D341Med (cell line): ENCODE results near the gene SUN2.

ENCODE experiments used
- DNase-seq: peaks from one replicate; pipeline ENCODE4 v3.0.0; 2012; ENCODE audit warnings: low spot score

SUN2 gene

GRCh38 chr22:38777087-38777671 lies 21.4 kb upstream of the SUN2 start:
- DNase-seq, result no peak

GRCh38 chr22:38776086-38776485 lies 20.3 kb upstream of the SUN2 start:
- DNase-seq, result no peak

- DNase-seq, result no peak
Observed at GRCh38 chr22:38775656-38776055, 19.9 kb upstream of the SUN2 start.

GRCh38 chr22:38774496-38775166 lies 18.8 kb upstream of the SUN2 start:
- DNase-seq, result no peak

- DNase-seq, result no peak
Observed at GRCh38 chr22:38773363-38773946, 17.7 kb upstream of the SUN2 start.

GRCh38 chr22:38772623-38772873 lies 16.8 kb upstream of the SUN2 start:
- no peak for DNase-seq

GRCh38 chr22:38770257-38770949 lies 14.6 kb upstream of the SUN2 start:
- DNase-seq, result no peak

GRCh38 chr22:38768036-38768435 lies 12.2 kb upstream of the SUN2 start:
- DNase-seq, result no peak

GRCh38 chr22:38767313-38767712 lies 11.5 kb upstream of the SUN2 start:
- DNase-seq, result no peak

GRCh38 chr22:38766076-38766777 lies 10.4 kb upstream of the SUN2 start:
- peak; percentile 87 for DNase-seq

GRCh38 chr22:38762551-38762983 lies 6.8 kb upstream of the SUN2 start:
- peak; percentile 84 for DNase-seq

- no peak for DNase-seq
Observed at GRCh38 chr22:38761202-38762162, 5.7 kb upstream of the SUN2 start.

- DNase-seq, result peak; percentile 73
Observed at GRCh38 chr22:38760477-38761201, 4.8 kb upstream of the SUN2 start.

- DNase-seq, result no peak
Observed at GRCh38 chr22:38759005-38759404, 3.2 kb upstream of the SUN2 start.

GRCh38 chr22:38758276-38758945 lies 2.6 kb upstream of the SUN2 start:
- DNase-seq, result no peak

GRCh38 chr22:38757464-38757757 lies 1.6 kb upstream of the SUN2 start:
- no peak for DNase-seq

GRCh38 chr22:38756711-38757463 lies 1.1 kb upstream of the SUN2 start:
- DNase-seq, result no peak

- no peak for DNase-seq
Observed at GRCh38 chr22:38755155-38755910, 465 bp downstream of the SUN2 start.

- DNase-seq, result no peak
Observed at GRCh38 chr22:38754751-38755154, 1.0 kb downstream of the SUN2 start.
